Smooth muscle cell (in vitro differentiated cells): Measurements from ENCODE around the gene ATG3. TPM values are rescaled to one million over a fixed set of nuclear protein-coding genes. Genes with fewer than 3 reads are reported as not detected.

Source experiments
- DNase-seq: peaks from one replicate; lab custom pipeline; 2025; ENCODE audit not compliant: unreplicated experiment; lab: John Stamatoyannopoulos, UW
- H2AFZ ChIP-seq: fragments of 200-600 bp; sonication (generic); 2 replicates; pipeline ENCODE4 v1.6.0; 2016; ENCODE audit warnings: antibody characterized with exemption, low read depth, mild to moderate bottlenecking
- H3F3A ChIP-seq: fragments of 200-600 bp; sonication (generic); 2 replicates; pipeline ENCODE4 v1.6.0; 2017; ENCODE audit warnings: antibody characterized with exemption, low read depth
- H3K27ac ChIP-seq: fragments of 200-600 bp; sonication (generic); 2 replicates; pipeline ENCODE4 v1.5.1; 2016; ENCODE audit warnings: low read depth, mild to moderate bottlenecking
- H3K27me3 ChIP-seq: fragments of 200-600 bp; sonication (generic); 2 replicates; pipeline ENCODE4 v1.6.1; 2016; ENCODE audit warnings: low read depth, mild to moderate bottlenecking
- H3K36me3 ChIP-seq: fragments of 200-600 bp; sonication (generic); 2 replicates; pipeline ENCODE4 v1.5.1; 2016; ENCODE audit warnings: low read depth
- H3K4me1 ChIP-seq: fragments of 200-600 bp; sonication (generic); 2 replicates; pipeline ENCODE4 v1.5.1; 2016; ENCODE audit warnings: low read depth
- H3K4me2 ChIP-seq: fragments of 200-600 bp; sonication (generic); 2 replicates; pipeline ENCODE4 v1.6.0; 2016; ENCODE audit warnings: mild to moderate bottlenecking
- H3K4me3 ChIP-seq: fragments of 200-600 bp; sonication (generic); 2 replicates; pipeline ENCODE4 v1.5.1; 2016; ENCODE audit warnings: mild to moderate bottlenecking
- H3K79me2 ChIP-seq: fragments of 200-600 bp; sonication (generic); 2 replicates; pipeline ENCODE4 v1.6.0; 2016; ENCODE audit warnings: low read depth, mild to moderate bottlenecking
- H3K9ac ChIP-seq: fragments of 200-600 bp; sonication (generic); 2 replicates; pipeline ENCODE4 v1.6.0; 2016; ENCODE audit warnings: low read depth
- H3K9me3 ChIP-seq: fragments of 200-600 bp; sonication (generic); replicated peaks from 2 replicates; pipeline ENCODE4 v1.5.1; 2016; ENCODE audit warnings: low read depth
- H4K20me1 ChIP-seq: fragments of 200-600 bp; sonication (generic); 2 replicates; pipeline ENCODE4 v1.6.0; 2016; ENCODE audit warnings: low read depth
- WGBS: methylation state at CpG from one replicate; pipeline ENCODE4 v1.1.7; 2016; ENCODE audit warnings: low lambda C conversion rate; 5-methylcytosine and 5-hydroxymethylcytosine counted together
- polyA plus RNA-seq: library from polyadenylated mRNA; unstranded; fragments of >200 nt; fragmentation: Nextera tagmentation; extraction: Ambion mirVana; gene quantifications from 2 replicates; pipeline ENCODE4 v1.2.1, GENCODE V29; 2016
- total RNA-seq: library from RNA; depleted of rRNA; stranded (reverse); fragments of >200 nt; gene quantifications from 2 replicates; pipeline ENCODE4 v1.2.3, GENCODE V29; 2014
- TF ChIP-seq, protein P1 (sequence below): fragments of 200-600 bp; sonication (generic); IDR thresholded peaks from 2 replicates; pipeline ENCODE4 v1.5.1; 2017; ENCODE audit warnings: borderline replicate concordance, mild to moderate bottlenecking, antibody characterized with exemption; ENCODE audit not compliant: insufficient read depth, poor library complexity, severe bottlenecking

Gene ATG3
- total and polyA plus RNA-seq, 2 experiments from 2014 or later: 35.7 to 57.8 TPM

DNA sequence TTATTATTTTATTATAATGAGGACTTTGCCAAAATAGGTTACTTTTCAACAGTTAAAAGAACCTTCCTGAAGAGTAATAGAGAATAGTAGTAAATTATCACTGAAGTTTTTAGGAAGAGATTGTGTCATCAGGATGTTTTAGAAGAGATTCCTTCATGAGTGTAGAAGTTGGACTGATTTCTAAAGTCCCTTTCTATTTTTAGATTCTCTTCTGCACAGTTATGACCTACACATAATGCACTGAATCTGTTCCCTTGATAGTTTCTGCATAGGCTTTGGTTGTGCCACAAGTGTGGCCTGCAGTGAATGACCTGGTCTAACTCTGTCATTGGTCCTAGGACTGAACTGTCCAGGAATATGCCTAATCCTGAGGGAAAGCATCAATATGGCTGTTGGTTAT, 24.0 kb upstream of the ATG3 start:
- Histone ChIP-seq H2AFZ (no peak overlapping the region), H3K4me2 (no peak overlapping the region), H3F3A (no peaks in the 10 kb centered on the region), H3K27ac (no peak overlapping the region), H3K9ac (no peak overlapping the region), H3K79me2 (no peaks in the 10 kb centered on the region), H3K27me3 (no peaks in the 10 kb centered on the region), H3K4me1 (no peaks in the 10 kb centered on the region), H3K4me3 (no peak overlapping the region), H3K9me3 (no peaks in the 10 kb centered on the region), H3K36me3 (peaks cover 3% of the 10 kb centered on the region), H4K20me1 (no peaks in the 10 kb centered on the region)
- TF ChIP-seq, protein P1, sequence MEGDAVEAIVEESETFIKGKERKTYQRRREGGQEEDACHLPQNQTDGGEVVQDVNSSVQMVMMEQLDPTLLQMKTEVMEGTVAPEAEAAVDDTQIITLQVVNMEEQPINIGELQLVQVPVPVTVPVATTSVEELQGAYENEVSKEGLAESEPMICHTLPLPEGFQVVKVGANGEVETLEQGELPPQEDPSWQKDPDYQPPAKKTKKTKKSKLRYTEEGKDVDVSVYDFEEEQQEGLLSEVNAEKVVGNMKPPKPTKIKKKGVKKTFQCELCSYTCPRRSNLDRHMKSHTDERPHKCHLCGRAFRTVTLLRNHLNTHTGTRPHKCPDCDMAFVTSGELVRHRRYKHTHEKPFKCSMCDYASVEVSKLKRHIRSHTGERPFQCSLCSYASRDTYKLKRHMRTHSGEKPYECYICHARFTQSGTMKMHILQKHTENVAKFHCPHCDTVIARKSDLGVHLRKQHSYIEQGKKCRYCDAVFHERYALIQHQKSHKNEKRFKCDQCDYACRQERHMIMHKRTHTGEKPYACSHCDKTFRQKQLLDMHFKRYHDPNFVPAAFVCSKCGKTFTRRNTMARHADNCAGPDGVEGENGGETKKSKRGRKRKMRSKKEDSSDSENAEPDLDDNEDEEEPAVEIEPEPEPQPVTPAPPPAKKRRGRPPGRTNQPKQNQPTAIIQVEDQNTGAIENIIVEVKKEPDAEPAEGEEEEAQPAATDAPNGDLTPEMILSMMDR: no peak
- DNase-seq: no peak

DNA sequence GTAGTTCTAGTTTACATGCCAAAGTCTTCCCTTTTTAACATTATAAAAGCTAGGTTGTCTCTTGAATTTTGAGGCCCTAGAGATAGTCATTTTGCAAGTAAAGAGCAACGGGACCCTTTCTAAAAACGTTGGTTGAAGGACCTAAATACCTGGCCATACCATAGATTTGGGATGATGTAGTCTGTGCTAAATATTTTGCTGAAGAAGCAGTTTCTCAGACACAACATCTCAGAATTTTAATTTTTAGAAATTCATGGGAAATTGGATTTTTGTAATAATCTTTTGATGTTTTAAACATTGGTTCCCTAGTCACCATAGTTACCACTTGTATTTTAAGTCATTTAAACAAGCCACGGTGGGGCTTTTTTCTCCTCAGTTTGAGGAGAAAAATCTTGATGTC, 21.3 kb upstream of the ATG3 start:
- Histone ChIP-seq H3K9me3 (no peaks in the 10 kb centered on the region), H3K79me2 (no peaks in the 10 kb centered on the region), H3K4me2 (no peak overlapping the region), H3F3A (no peaks in the 10 kb centered on the region), H3K4me3 (no peak overlapping the region), H3K27me3 (no peaks in the 10 kb centered on the region), H4K20me1 (no peaks in the 10 kb centered on the region), H3K27ac (no peak overlapping the region), H3K4me1 (no peaks in the 10 kb centered on the region), H2AFZ (no peak overlapping the region), H3K36me3 (no peaks in the 10 kb centered on the region), H3K9ac (no peak overlapping the region)
- WGBS: 82% methylated on average over 3 of the region's 3 CpGs
- TF ChIP-seq, protein P1: no peak
- no peak for DNase-seq

DNA sequence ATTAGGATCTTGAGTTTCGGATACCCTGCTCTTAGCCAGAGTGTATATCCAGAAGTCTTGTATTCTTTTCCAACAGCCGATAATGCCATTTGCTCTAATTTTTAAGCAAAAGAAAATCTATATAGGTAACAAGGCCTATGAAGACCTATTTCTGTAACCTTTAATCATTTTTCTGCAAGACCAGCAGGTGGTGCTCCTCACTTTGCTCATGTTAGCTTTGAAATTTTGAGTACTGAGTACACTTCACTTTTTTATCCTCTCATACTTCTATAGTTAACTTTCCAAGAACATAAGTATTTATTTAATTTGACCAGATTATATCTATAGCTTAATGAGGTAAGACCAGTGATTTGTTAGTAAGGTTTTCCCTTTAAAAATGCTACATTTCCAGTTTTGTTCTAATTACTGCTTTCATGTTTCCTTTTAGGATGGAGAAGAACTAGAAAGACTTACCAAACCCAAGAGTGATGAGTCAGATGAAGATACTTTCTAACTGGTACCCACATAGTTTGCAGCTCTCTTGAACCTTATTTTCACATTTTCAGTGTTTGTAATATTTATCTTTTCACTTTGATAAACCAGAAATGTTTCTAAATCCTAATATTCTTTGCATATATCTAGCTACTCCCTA, 20.6 kb upstream of the ATG3 start:
- Histone ChIP-seq H4K20me1 (no peaks in the 10 kb centered on the region), H3K4me1 (no peaks in the 10 kb centered on the region), H3K27ac (no peak overlapping the region), H3K79me2 (no peaks in the 10 kb centered on the region), H3K9ac (no peak overlapping the region), H2AFZ (no peak overlapping the region), H3K36me3 (no peaks in the 10 kb centered on the region), H3K4me2 (no peak overlapping the region), H3F3A (no peaks in the 10 kb centered on the region), H3K27me3 (no peaks in the 10 kb centered on the region), H3K4me3 (no peak overlapping the region), H3K9me3 (no peaks in the 10 kb centered on the region)
- DNase-seq: no peak
- 56% methylated on average over 2 of the region's 2 CpGs for WGBS
- TF ChIP-seq, protein P1: peak; percentile 70

DNA sequence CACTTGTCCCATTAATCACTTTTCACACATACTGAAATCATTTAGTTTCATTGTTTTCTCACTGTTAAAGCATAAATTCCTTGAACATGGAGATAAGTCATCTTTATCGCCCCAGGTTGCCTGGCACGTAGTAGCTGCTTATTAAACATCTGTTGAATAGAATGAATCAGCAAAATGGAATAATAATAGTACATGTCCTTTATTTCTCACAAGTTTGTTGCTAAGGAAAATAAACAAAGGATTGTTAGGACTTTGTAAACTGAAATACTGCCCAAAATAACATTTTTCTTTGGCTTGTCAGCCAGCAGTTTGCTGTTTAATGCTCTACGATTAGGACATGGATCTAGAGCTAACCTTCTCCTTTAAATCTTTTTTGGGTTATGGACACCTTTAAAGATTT, 17.9 kb upstream of the ATG3 start:
- Histone ChIP-seq H3K79me2 (no peaks in the 10 kb centered on the region), H3K9me3 (no peaks in the 10 kb centered on the region), H2AFZ (no peak overlapping the region), H3K27me3 (no peaks in the 10 kb centered on the region), H3K27ac (no peak overlapping the region), H3F3A (no peaks in the 10 kb centered on the region), H3K4me3 (no peak overlapping the region), H3K4me1 (no peaks in the 10 kb centered on the region), H3K4me2 (no peak overlapping the region), H3K9ac (no peak overlapping the region), H3K36me3 (no peaks in the 10 kb centered on the region), H4K20me1 (no peaks in the 10 kb centered on the region)
- DNase-seq: no peak
- 98% methylated on average over 3 of the region's 3 CpGs for WGBS
- TF ChIP-seq, protein P1: no peak
